Osteoblast (primary cell): ENCODE results near the gene GRHL3. TPM values are rescaled to one million over a fixed set of nuclear protein-coding genes. Genes with fewer than 3 reads are reported as not detected.

ENCODE experiments used
- DNase-seq: peaks from one replicate; pipeline ENCODE4 v3.0.0; 2011; ENCODE audit warnings: low spot score, mixed read lengths; ENCODE audit not compliant: insufficient read length; ENCODE audit errors: missing footprints
- H2AFZ ChIP-seq: 2 replicates; pipeline ENCODE4 v1.6.0; 2011; ENCODE audit warnings: mild to moderate bottlenecking, low read length
- H3K27ac ChIP-seq: 2 replicates; pipeline ENCODE4 v1.5.1; 2011; ENCODE audit warnings: mild to moderate bottlenecking, low read depth, low read length, moderate library complexity
- H3K27me3 ChIP-seq: 2 replicates; pipeline ENCODE4 v1.6.0; 2012; ENCODE audit warnings: mild to moderate bottlenecking, control low read depth, inconsistent platforms, low read length, moderate library complexity; ENCODE audit not compliant: insufficient read depth
- H3K36me3 ChIP-seq: 2 replicates; pipeline ENCODE4 v1.5.1; 2011; ENCODE audit warnings: mild to moderate bottlenecking, low read length, control low read depth, moderate library complexity; ENCODE audit not compliant: insufficient read depth
- H3K4me1 ChIP-seq: 2 replicates; pipeline ENCODE4 v1.5.1; 2011; ENCODE audit warnings: mild to moderate bottlenecking, low read length, control low read depth, moderate library complexity; ENCODE audit not compliant: insufficient read depth
- H3K4me2 ChIP-seq: 2 replicates; pipeline ENCODE4 v1.6.0; 2011; ENCODE audit warnings: mild to moderate bottlenecking, low read length; ENCODE audit not compliant: insufficient read depth
- H3K4me3 ChIP-seq: fragments of 200-600 bp; sonication (generic); 3 replicates; pipeline ENCODE4 v1.5.1; 2012; ENCODE audit warnings: mild to moderate bottlenecking, low read length, inconsistent platforms; ENCODE audit not compliant: insufficient read depth
- H3K79me2 ChIP-seq: 2 replicates; pipeline ENCODE4 v1.6.0; 2012; ENCODE audit warnings: mild to moderate bottlenecking, low read length, control low read depth, inconsistent platforms; ENCODE audit not compliant: insufficient read depth
- H3K9me3 ChIP-seq: 2 replicates; pipeline ENCODE4 v1.5.1; 2011; ENCODE audit warnings: low read depth, low read length, control low read depth
- H4K20me1 ChIP-seq: 2 replicates; pipeline ENCODE4 v1.6.0; 2012; ENCODE audit warnings: mild to moderate bottlenecking, low read length, control low read depth; ENCODE audit not compliant: insufficient read depth
- total RNA-seq: library from RNA; depleted of rRNA; stranded (reverse); fragments of >200 nt; gene quantifications from 2 replicates; pipeline ENCODE4 v1.2.3, GENCODE V29; 2012
- TF ChIP-seq, protein P1 (sequence below): IDR thresholded peaks from 2 replicates; pipeline ENCODE4 v1.5.1; 2011; ENCODE audit warnings: mild to moderate bottlenecking, low read depth, low read length, moderate library complexity; ENCODE audit errors: extremely low read depth

The GRHL3 gene
- total RNA-seq, 1 donor: not detected

DNA sequence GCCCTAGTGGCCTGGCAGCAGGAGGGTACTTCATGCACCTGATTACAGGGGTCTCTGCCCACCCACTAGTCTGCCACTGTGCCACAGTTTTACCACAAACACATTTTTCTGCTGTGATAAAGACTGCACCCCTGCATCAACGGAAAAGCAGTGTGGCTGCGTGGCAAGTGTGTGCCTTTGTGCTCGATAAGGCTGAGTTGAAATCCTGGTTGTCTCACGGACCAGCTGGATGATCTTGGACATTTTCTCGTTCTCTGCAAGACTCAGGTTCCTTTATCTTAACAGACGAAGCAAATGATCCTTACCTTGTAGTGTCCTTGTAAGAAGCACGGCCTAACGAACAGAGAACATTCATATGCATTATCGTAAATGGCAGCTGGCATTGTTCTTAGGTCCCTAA lies 10.2 kb downstream of the GRHL3 start:
- no peak overlapping the region for H3K4me2 ChIP-seq
- no peak overlapping the region for H3K27ac ChIP-seq
- DNase-seq: no peak
- H3K36me3 ChIP-seq: no peaks in the 10 kb centered on the region
- H3K9me3 ChIP-seq: no peaks in the 10 kb centered on the region
- no peaks in the 10 kb centered on the region for H3K79me2 ChIP-seq
- H2AFZ ChIP-seq: no peak overlapping the region
- H4K20me1 ChIP-seq: no peaks in the 10 kb centered on the region
- H3K4me3 ChIP-seq: no peak overlapping the region
- no peaks in the 10 kb centered on the region for H3K27me3 ChIP-seq
- TF ChIP-seq, protein P1, sequence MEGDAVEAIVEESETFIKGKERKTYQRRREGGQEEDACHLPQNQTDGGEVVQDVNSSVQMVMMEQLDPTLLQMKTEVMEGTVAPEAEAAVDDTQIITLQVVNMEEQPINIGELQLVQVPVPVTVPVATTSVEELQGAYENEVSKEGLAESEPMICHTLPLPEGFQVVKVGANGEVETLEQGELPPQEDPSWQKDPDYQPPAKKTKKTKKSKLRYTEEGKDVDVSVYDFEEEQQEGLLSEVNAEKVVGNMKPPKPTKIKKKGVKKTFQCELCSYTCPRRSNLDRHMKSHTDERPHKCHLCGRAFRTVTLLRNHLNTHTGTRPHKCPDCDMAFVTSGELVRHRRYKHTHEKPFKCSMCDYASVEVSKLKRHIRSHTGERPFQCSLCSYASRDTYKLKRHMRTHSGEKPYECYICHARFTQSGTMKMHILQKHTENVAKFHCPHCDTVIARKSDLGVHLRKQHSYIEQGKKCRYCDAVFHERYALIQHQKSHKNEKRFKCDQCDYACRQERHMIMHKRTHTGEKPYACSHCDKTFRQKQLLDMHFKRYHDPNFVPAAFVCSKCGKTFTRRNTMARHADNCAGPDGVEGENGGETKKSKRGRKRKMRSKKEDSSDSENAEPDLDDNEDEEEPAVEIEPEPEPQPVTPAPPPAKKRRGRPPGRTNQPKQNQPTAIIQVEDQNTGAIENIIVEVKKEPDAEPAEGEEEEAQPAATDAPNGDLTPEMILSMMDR: no peak
- peaks cover 28% of the 10 kb centered on the region for H3K4me1 ChIP-seq

DNA sequence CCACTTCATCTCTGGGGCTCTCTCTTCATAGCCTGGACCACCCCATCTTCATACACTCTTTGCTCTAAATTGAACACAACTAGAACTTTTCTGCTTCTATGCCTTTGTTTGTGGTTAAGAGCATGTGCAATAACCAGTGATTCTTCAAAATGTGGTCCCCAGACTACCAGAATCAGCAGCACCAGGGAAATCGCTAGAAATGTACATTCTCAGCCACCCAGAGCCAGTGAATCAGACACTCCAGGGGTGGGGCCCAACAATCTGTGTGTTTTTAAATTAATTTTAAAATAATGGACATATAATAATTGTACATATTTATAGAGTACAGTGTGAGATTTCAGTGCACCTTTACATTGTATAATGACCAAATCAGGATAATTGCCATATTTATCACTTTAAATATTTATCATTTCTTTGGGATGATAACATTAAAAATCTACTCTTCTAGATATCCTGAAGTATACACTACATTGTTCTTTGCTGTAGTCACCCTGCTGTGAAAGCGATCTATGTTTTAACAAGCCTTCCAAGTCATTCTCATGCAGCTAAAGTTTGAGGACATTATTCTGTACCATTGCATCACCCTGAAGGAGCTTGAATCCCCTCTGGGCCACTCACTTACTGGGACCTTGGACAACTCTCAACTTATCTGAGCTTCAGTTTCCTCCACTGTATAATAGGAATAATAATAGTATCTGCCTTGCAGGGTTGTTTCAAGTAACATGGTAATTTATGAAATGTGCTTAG lies 10.8 kb downstream of the GRHL3 start:
- no peaks in the 10 kb centered on the region for H4K20me1 ChIP-seq
- no peaks in the 10 kb centered on the region for H3K79me2 ChIP-seq
- H3K9me3 ChIP-seq: no peaks in the 10 kb centered on the region
- no peaks in the 10 kb centered on the region for H3K36me3 ChIP-seq
- H3K27ac ChIP-seq: no peak overlapping the region
- no peak overlapping the region for H3K4me2 ChIP-seq
- H2AFZ ChIP-seq: no peak overlapping the region
- peaks cover 28% of the 10 kb centered on the region for H3K4me1 ChIP-seq
- no peaks in the 10 kb centered on the region for H3K27me3 ChIP-seq
- TF ChIP-seq, protein P1: no peak
- H3K4me3 ChIP-seq: no peak overlapping the region
- DNase-seq: no peak

- H3K4me1 ChIP-seq: peaks cover 28% of the 10 kb centered on the region
- H3K9me3 ChIP-seq: no peaks in the 10 kb centered on the region
- no peaks in the 10 kb centered on the region for H3K27me3 ChIP-seq
- no peaks in the 10 kb centered on the region for H3K36me3 ChIP-seq
- H3K4me2 ChIP-seq: no peak overlapping the region
- no peak for DNase-seq
- H3K79me2 ChIP-seq: no peaks in the 10 kb centered on the region
- no peak overlapping the region for H3K4me3 ChIP-seq
- H4K20me1 ChIP-seq: no peaks in the 10 kb centered on the region
- no peak overlapping the region for H2AFZ ChIP-seq
- TF ChIP-seq, protein P1: no peak
- H3K27ac ChIP-seq: no peak overlapping the region
These were observed 13.0 kb downstream of the GRHL3 start for GRCh38 chr1:24331961-24332673.

- no peaks in the 10 kb centered on the region for H3K79me2 ChIP-seq
- no peak overlapping the region for H3K4me2 ChIP-seq
- no peak overlapping the region for H3K4me3 ChIP-seq
- H4K20me1 ChIP-seq: no peaks in the 10 kb centered on the region
- no peak for DNase-seq
- TF ChIP-seq, protein P1: no peak
- no peaks in the 10 kb centered on the region for H3K4me1 ChIP-seq
- H3K36me3 ChIP-seq: no peaks in the 10 kb centered on the region
- H3K27me3 ChIP-seq: no peaks in the 10 kb centered on the region
- H3K9me3 ChIP-seq: no peaks in the 10 kb centered on the region
- H2AFZ ChIP-seq: no peak overlapping the region
- no peak overlapping the region for H3K27ac ChIP-seq
These were observed 16.9 kb downstream of the GRHL3 start for GRCh38 chr1:24336075-24336474.
